Measurements from ENCODE around the gene KDM3A.
"Not testable (repeated sequence)": the region's sequence is repeated elsewhere in the genome, so short reads cannot be mapped to it uniquely, and the experiment has no call there.

The KDM3A gene

GRCh38 chr2:86477349-86477748 lies 36.2 kb downstream of the KDM3A start:
- DNase-seq (ENCODE audit: low read depth) = no peak

GRCh38 chr2:86480105-86480504 lies 38.9 kb downstream of the KDM3A start:
- DNase-seq (ENCODE audit: low read depth) = no peak

GRCh38 chr2:86482034-86482433 lies 40.9 kb downstream of the KDM3A start:
- DNase-seq (ENCODE audit: low read depth) = no peak

GRCh38 chr2:86484385-86484784 lies 43.2 kb downstream of the KDM3A start:
- no peak for DNase-seq (ENCODE audit: low read depth)

- no peak for DNase-seq (ENCODE audit: low read depth)
Observed at GRCh38 chr2:86485103-86485502, 43.9 kb downstream of the KDM3A start.

- DNase-seq (ENCODE audit: low read depth) = no peak
Observed at GRCh38 chr2:86485802-86486201, 44.6 kb downstream of the KDM3A start.

- no peak for DNase-seq (ENCODE audit: low read depth)
Observed at GRCh38 chr2:86487062-86487461, 45.9 kb downstream of the KDM3A start.

GRCh38 chr2:86488561-86489250 lies 47.5 kb downstream of the KDM3A start:
- DNase-seq (ENCODE audit: low read depth) = no peak

GRCh38 chr2:86489542-86489941 lies 48.4 kb downstream of the KDM3A start:
- DNase-seq (ENCODE audit: low read depth) = no peak

GRCh38 chr2:86490245-86490644 lies 49.1 kb downstream of the KDM3A start:
- no peak for DNase-seq (ENCODE audit: low read depth)

- DNase-seq (ENCODE audit: low read depth) = no peak
Observed at GRCh38 chr2:86491088-86491487, 49.9 kb downstream of the KDM3A start.

- no peak for DNase-seq (ENCODE audit: low read depth)
Observed at GRCh38 chr2:86492048-86492453, 50.9 kb downstream of the KDM3A start.

GRCh38 chr2:86496391-86496790 lies 55.2 kb downstream of the KDM3A start:
- not testable (repeated sequence) for DNase-seq (ENCODE audit: low read depth)

- no peak for DNase-seq (ENCODE audit: low read depth)
Observed at GRCh38 chr2:86498468-86499260, 57.5 kb downstream of the KDM3A start.

GRCh38 chr2:86499326-86499725 lies 58.2 kb downstream of the KDM3A start:
- DNase-seq (ENCODE audit: low read depth) = no peak

- DNase-seq (ENCODE audit: low read depth) = no peak
Observed at GRCh38 chr2:86500325-86501083, 59.3 kb downstream of the KDM3A start.

GRCh38 chr2:86507600-86507999 lies 66.4 kb downstream of the KDM3A start:
- DNase-seq (ENCODE audit: low read depth) = no peak

- DNase-seq (ENCODE audit: low read depth) = no peak
Observed at GRCh38 chr2:86510436-86510933, 69.3 kb downstream of the KDM3A start.

- DNase-seq (ENCODE audit: low read depth) = no peak
Observed at GRCh38 chr2:86512034-86512433, 70.9 kb downstream of the KDM3A start.

- no peak for DNase-seq (ENCODE audit: low read depth)
Observed at GRCh38 chr2:86512892-86513291, 71.7 kb downstream of the KDM3A start.

- no peak for DNase-seq (ENCODE audit: low read depth)
Observed at GRCh38 chr2:86513948-86514660, 72.9 kb downstream of the KDM3A start.

- peak; percentile 9 for DNase-seq (ENCODE audit: low read depth)
Observed at GRCh38 chr2:86518481-86518880, 77.3 kb downstream of the KDM3A start.

All from stimulated activated CD8-positive, alpha-beta memory T cell treated with anti-CD3 and anti-CD28 coated beads, Interleukin-12 subunit alpha, Interleukin-12 subunit beta, amount 100 ng/mL, for 1 hour (primary cell).